GM18873 (cell line): ENCODE results near the gene SLC35E3.
"Not testable (repeated sequence)": the region's sequence is repeated elsewhere in the genome, so short reads cannot be mapped to it uniquely, and the experiment has no call there.

Source experiments
- ATAC-seq: cut with Tn5 transposase; IDR thresholded peaks from one replicate; pipeline ENCODE4 v1.9.1; 2021; ENCODE audit warnings: mild to moderate bottlenecking, moderate library complexity, moderate number of reproducible peaks; ENCODE audit not compliant: unreplicated experiment, low FRiP score

Gene SLC35E3

GRCh38 chr12:68793436-68793835 is 47.5 kb downstream of the SLC35E3 start:
- ATAC-seq: no peak

- no peak for ATAC-seq
Measured at GRCh38 chr12:68793975-68794652, 48.1 kb downstream of the SLC35E3 start.

- ATAC-seq: no peak
Measured at GRCh38 chr12:68794653-68795251, 48.8 kb downstream of the SLC35E3 start.

- ATAC-seq: no peak
Measured at GRCh38 chr12:68796399-68796798, 50.4 kb downstream of the SLC35E3 start.

GRCh38 chr12:68798882-68799234 is 52.9 kb downstream of the SLC35E3 start:
- ATAC-seq: no peak

GRCh38 chr12:68800294-68800693 is 54.3 kb downstream of the SLC35E3 start:
- ATAC-seq: no peak

- not testable (repeated sequence) for ATAC-seq
Measured at GRCh38 chr12:68801124-68801523, 55.1 kb downstream of the SLC35E3 start.

- peak; percentile 17 for ATAC-seq
Measured at GRCh38 chr12:68802372-68802745, 56.4 kb downstream of the SLC35E3 start.

- not testable (repeated sequence) for ATAC-seq
Measured at GRCh38 chr12:68802911-68803651, 57.1 kb downstream of the SLC35E3 start.

GRCh38 chr12:68803948-68804656 is 58.1 kb downstream of the SLC35E3 start:
- ATAC-seq: no peak

GRCh38 chr12:68804657-68805591 is 58.9 kb downstream of the SLC35E3 start:
- no peak for ATAC-seq

- no peak for ATAC-seq
Measured at GRCh38 chr12:68805592-68806120, 59.7 kb downstream of the SLC35E3 start.

- no peak for ATAC-seq
Measured at GRCh38 chr12:68806488-68807237, 60.7 kb downstream of the SLC35E3 start.

- not testable (repeated sequence) for ATAC-seq
Measured at GRCh38 chr12:68807274-68807575, 61.2 kb downstream of the SLC35E3 start.

GRCh38 chr12:68807576-68808387 is 61.8 kb downstream of the SLC35E3 start, which contains the start of gene MDM2:
Gene MDM2, plus strand, starts transcription at chr12:68808177. Its CDS starts 301 bp downstream, at chr12:68808478.
- ATAC-seq: peak; percentile 76

- ATAC-seq: peak; percentile 59
Measured at GRCh38 chr12:68808388-68809189, 62.6 kb downstream of the SLC35E3 start.

GRCh38 chr12:68809190-68810026 is 63.4 kb downstream of the SLC35E3 start:
- no peak for ATAC-seq
